ENCODE measurements around the gene ZCWPW1.

GRCh38 chr7:100378114-100378755, 50.3 kb downstream of the ZCWPW1 start:
- TF ChIP-seq CTCF (IDR thresholded peaks at IDR 0.05; ENCODE audit: insufficient read depth, low read length, poor library complexity, severe bottlenecking) (no peak), EZH2phosphoT487 (conservative IDR thresholded peaks at IDR 0.05; ENCODE audit: low read length) (no peak)
